HL-60 (cell line): ENCODE results near the gene KCNT2.

Experiments used
- SPI1 ChIP-seq: IDR thresholded peaks from 2 replicates; pipeline ENCODE4 v1.6.1; 2012; ENCODE audit warnings: low read depth, mild to moderate bottlenecking, borderline replicate concordance
- TF ChIP-seq, protein P1 (sequence below): IDR thresholded peaks from one replicate; pipeline ENCODE4 v1.5.1; 2011; ENCODE audit warnings: low read length, control low read depth, inconsistent platforms; ENCODE audit not compliant: insufficient read depth

DNA sequence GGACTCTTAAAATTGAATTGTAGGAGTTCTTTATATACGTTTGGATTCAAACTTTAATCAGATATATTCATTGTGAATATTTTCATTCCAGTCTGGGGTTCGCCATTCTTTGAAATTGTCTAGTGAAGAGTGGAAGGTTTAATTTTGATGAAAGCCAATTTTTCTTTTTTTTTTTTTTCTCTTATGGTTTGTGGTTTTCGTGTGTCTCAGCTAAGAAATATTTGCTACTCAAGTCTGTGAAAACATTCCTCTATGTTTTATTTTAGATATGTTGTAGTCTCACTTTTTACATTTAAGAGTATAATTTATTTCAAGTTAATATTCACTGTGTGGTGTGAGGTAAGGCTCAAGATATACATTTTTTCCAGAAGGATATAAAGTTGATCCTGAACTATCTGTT, 220.5 kb downstream of the KCNT2 start:
- TF ChIP-seq, protein P1, sequence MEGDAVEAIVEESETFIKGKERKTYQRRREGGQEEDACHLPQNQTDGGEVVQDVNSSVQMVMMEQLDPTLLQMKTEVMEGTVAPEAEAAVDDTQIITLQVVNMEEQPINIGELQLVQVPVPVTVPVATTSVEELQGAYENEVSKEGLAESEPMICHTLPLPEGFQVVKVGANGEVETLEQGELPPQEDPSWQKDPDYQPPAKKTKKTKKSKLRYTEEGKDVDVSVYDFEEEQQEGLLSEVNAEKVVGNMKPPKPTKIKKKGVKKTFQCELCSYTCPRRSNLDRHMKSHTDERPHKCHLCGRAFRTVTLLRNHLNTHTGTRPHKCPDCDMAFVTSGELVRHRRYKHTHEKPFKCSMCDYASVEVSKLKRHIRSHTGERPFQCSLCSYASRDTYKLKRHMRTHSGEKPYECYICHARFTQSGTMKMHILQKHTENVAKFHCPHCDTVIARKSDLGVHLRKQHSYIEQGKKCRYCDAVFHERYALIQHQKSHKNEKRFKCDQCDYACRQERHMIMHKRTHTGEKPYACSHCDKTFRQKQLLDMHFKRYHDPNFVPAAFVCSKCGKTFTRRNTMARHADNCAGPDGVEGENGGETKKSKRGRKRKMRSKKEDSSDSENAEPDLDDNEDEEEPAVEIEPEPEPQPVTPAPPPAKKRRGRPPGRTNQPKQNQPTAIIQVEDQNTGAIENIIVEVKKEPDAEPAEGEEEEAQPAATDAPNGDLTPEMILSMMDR = no peak
- TF ChIP-seq SPI1 = no peak
